HFF-Myc (cell line): Measurements from ENCODE around the gene PUDP.

ENCODE experiments used
- DNase-seq: peaks from one replicate; pipeline ENCODE4 v3.0.0-alpha.2; 2011; ENCODE audit warnings: low read depth; ENCODE audit errors: extremely low read depth
- H3K4me3 ChIP-seq: replicated peaks from 2 replicates; pipeline ENCODE4 v1.5.1; 2011; ENCODE audit warnings: low read depth, mild to moderate bottlenecking, control low read depth, low read length
- TF ChIP-seq, protein P1 (sequence below): IDR thresholded peaks from 2 replicates; pipeline ENCODE4 v1.5.1; 2012; ENCODE audit warnings: mild to moderate bottlenecking, low read depth, low read length, control low read depth; ENCODE audit errors: missing control alignments

PUDP gene

GRCh38 chrX:7131621-7132020 is 16.3 kb downstream of the PUDP start:
- H3K4me3 ChIP-seq: no peak overlapping the region
- no peak for DNase-seq
- TF ChIP-seq, protein P1, sequence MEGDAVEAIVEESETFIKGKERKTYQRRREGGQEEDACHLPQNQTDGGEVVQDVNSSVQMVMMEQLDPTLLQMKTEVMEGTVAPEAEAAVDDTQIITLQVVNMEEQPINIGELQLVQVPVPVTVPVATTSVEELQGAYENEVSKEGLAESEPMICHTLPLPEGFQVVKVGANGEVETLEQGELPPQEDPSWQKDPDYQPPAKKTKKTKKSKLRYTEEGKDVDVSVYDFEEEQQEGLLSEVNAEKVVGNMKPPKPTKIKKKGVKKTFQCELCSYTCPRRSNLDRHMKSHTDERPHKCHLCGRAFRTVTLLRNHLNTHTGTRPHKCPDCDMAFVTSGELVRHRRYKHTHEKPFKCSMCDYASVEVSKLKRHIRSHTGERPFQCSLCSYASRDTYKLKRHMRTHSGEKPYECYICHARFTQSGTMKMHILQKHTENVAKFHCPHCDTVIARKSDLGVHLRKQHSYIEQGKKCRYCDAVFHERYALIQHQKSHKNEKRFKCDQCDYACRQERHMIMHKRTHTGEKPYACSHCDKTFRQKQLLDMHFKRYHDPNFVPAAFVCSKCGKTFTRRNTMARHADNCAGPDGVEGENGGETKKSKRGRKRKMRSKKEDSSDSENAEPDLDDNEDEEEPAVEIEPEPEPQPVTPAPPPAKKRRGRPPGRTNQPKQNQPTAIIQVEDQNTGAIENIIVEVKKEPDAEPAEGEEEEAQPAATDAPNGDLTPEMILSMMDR: no peak

DNA sequence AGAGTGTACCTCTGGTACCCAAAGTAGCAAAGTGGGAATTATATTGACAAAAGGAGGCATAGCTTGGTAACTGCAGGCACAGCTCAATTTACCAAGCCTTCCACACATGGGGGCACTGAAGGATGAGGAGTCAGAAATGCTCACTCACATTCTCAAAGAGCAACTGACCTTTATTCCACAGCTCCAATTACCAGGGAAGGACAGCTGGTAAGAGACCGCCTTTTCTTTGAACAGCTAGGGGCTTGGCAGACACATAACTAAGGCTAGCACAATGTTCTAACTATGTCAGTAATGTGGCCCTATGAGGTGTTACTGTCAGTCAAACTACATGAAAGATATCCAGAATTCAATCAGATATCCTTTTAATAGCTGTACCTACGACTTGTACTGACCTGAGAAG is 20.9 kb downstream of the PUDP start:
- no peak overlapping the region for H3K4me3 ChIP-seq
- TF ChIP-seq, protein P1: no peak
- no peak for DNase-seq

DNA sequence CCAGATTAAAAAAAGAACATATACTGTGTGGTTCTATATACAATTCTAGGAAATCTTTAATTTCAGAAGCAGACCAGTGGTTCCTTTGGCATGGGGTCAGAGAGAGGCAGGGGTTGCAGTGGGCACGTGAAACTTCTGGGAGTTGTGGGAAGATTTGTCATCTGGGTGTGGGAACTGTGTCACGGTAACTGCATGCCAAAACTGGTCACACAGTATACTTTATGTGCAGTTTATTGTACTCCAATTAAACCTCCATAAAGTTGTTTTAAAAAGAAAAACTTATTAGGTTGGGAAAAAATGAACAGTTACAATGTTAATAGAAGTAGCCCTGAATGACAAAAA is 27.1 kb downstream of the PUDP start:
- no peak overlapping the region for H3K4me3 ChIP-seq
- DNase-seq: no peak
- TF ChIP-seq, protein P1: no peak

GRCh38 chrX:7119950-7120877 is 27.7 kb downstream of the PUDP start:
- H3K4me3 ChIP-seq: no peak overlapping the region
- TF ChIP-seq, protein P1: no peak
- DNase-seq: no peak

GRCh38 chrX:7117587-7117986 is 30.4 kb downstream of the PUDP start:
- TF ChIP-seq, protein P1: no peak

GRCh38 chrX:7116081-7116480 is 31.9 kb downstream of the PUDP start:
- no peak overlapping the region for H3K4me3 ChIP-seq
- no peak for DNase-seq
- TF ChIP-seq, protein P1: no peak

More at GRCh38 chrX:7117587-7117986, 30.4 kb downstream of the PUDP start:
- DNase-seq: no peak
- H3K4me3 ChIP-seq: no peak overlapping the region
